A549 treated with dexamethasone at 1 μM for 4 hours (cell line): ENCODE results near the gene FOXG1. TPM values are rescaled to one million over a fixed set of nuclear protein-coding genes. Genes with fewer than 3 reads are reported as not detected.

ENCODE experiments used
- total RNA-seq: library from RNA; stranded (reverse); fragments of 200-300 nt; extraction: Qiagen RNA extraction; gene quantifications from 5 replicates; pipeline ENCODE4 v1.2.3, GENCODE V29; 2022

FOXG1 gene
- 0.15 to 0.25 TPM (median 0.23 TPM) in 5 replicates for total RNA-seq

GRCh38 chr14:28766469-28766955 lies at the start of gene FOXG1:
TSS of gene FOXG1 (plus strand) at chr14:28766787. CDS start at chr14:28767280, 493 bp downstream.

